GM18505 (cell line): Measurements from ENCODE around the gene BTF3.
"Not testable (repeated sequence)": the region's sequence is repeated elsewhere in the genome, so short reads cannot be mapped to it uniquely, and the experiment has no call there.

Source experiments
- ATAC-seq: cut with Tn5 transposase; IDR thresholded peaks from one replicate; pipeline ENCODE4 v1.9.1; 2021; ENCODE audit not compliant: unreplicated experiment
- POLR2A ChIP-seq: IDR thresholded peaks from 4 replicates; pipeline ENCODE4 v1.6.1; 2011; ENCODE audit warnings: borderline replicate concordance; ENCODE audit not compliant: insufficient read depth, insufficient read length; ENCODE audit errors: extremely low read depth

BTF3 gene

DNA sequence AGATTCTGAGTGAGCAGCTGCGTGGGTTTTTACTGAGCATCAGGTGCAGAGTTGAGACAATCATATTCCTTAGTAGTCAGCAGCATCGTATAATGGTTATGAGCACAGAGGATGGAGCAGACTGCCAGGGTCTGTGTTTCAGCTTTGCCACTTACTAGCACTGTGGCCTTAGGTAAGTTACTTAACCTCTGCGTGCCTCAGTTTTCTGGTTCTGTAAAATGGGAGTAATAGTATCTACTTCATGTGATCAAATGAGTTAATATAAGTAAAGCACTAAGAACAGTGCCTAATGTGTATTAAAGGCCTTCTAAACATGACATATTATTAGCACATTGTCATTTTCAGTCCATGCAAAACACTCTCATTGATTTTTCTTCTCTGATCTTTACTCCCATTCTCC lies 4.8 kb upstream of the BTF3 start:
- ATAC-seq: no peak

DNA sequence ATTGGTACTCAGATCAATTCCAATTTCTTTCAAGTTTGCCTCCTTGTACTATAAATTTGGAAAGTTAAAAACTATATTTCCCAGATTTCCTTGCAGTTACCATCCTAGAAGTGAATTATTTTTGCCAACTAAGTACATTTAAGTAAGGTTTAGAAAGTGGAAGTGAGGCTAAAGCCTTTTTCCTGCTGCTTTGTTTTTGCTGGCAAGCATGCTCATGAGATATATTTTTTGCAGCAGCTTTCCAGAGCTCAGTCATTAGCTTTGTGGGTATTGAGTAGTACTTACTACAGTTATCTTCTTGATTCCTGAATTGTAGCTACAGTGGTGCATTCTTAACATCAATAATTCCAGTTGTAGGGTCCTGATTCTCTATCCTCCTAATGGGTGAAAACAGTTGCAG lies 3.5 kb upstream of the BTF3 start:
- TF ChIP-seq POLR2A: no peak

More for the DNA sequence above, 4.8 kb upstream of the BTF3 start:
- no peak for TF ChIP-seq POLR2A

DNA sequence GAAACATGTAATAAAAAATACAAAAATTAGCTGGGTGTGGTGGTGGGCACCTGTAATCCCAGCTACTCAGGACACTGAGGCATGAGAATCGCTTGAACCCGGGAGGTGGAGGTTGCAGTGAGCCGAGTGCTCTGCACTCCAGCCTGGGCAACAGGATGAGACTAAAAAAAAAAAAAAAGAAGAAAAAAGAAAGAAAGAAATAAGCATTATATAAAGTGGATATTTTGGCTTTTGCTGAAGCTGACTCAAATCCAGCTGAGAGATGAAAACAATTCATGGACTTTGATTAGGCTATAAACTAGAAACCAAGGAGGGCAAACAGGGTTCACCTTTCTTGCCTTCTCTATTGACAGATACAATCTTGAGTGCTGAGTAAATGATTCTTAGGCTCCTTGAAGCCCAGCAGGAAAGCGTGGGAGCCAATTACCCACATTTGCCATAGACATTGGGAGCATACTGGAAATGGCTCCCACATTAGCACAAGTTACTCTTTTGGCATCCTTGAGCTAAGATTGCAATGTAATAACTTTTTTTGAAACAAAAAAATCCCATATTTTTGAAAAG lies 2.4 kb upstream of the BTF3 start:
- no peak for ATAC-seq

More for the DNA sequence above, 3.5 kb upstream of the BTF3 start:
- no peak for ATAC-seq

DNA sequence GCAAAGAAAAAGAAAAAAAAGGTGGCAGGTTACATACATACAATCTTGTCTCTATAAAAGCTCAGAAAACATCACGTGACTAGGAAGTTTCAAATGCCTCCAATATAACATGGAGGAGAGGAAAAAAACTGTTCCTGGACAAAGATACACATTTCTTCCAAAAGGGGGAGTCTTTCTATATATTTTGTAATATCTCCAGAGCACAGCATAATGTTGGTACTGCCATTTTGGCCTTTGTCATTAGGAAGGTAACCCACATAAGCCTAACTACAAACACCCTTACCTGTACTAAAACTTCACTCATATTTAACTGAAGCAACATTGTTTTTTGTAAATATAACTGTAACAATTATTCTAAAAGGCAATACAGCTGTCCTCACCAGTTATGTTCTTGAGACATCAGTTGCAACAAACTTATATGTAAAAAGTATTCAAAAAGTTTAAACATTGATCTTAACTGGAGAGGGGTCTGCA lies 1.2 kb upstream of the BTF3 start:
- no peak for TF ChIP-seq POLR2A
- ATAC-seq: no peak

More for the DNA sequence above, 2.4 kb upstream of the BTF3 start:
- no peak for TF ChIP-seq POLR2A

DNA sequence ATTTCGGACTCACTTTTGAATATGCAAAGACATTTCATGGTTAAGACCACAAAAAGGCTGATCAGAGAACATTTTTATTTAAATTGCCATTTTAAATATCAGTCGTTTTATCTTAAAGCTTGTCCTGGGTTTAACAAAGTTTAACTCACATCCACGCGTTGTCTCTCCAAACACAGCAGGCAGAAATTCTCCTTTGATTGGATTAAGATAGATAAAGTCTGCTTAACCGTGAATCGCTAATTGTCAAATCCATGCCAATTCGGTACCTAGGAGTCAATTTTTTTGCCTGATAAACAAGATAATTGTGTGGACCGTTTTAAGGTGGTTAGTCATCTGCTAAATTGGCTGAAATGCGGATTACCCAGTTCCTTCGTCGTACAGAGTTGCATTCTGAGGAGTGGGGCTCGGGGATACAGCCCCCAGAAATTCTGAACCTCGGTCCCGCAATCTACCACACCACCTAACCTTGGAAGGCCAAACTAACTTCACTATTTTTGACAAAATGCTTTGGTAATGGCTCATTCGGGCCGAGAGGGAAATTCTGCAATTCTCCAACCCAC lies 665 bp upstream of the BTF3 start:
- TF ChIP-seq POLR2A: no peak
- ATAC-seq: no peak

DNA sequence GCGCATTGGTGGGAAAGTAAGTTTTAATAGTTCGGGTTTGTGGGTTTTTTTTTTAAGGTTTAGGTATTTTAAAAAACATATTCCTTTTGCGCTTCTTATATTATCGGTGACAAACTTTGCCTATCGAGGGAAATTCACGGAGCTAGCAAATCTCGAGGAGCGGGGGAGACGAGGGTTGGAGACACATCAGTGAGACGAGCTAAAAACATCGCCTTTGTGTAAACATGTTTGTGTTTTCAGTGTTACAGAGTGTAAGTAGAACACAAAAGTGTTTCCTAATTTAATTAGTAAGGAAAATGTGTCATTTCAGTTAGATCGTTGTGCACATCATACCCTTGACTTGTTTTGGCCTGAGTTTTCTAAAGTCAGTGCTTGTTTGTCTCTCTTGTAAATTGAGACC lies 945 bp downstream of the BTF3 start:
- ATAC-seq: no peak
- TF ChIP-seq POLR2A: no peak

DNA sequence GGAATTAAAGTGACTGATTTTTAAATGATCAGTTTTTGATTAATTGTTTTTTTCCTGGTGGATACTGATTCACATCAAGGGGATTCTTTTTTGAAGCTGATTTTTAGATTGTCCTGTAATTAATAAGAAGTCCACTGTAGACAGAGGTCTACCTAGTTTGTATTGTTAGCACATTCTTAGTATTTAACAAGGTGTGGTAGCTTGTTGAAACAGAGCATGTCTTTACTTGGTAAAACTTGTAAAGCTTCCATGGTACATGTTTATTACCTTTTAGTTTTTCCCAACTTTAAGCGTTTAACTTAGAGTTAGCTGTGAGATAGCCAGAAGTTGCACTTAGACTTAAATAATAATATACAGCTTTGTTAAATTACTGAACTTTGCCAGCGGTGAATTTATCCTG lies 1.5 kb downstream of the BTF3 start:
- no peak for ATAC-seq
- TF ChIP-seq POLR2A: no peak

DNA sequence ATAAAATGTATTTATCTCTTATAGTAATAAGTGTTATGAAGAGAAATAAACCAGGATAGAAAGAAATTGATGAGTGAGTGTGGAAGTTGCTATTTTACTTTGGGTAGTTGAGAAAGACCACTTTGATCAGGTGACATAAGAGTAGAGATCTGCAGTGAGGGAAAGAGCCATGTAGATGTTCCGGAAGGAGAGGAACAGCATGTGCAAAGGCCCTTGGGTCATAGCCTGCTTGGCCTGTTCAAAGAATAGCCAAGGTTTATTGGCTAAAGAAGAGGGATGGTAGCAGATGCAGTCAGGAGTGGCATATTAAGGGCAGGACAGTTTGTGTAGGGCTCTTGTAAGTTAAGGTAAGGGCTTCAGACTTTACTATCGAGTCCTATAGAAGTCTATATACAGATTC lies 3.2 kb downstream of the BTF3 start:
- no peak for ATAC-seq
- TF ChIP-seq POLR2A: no peak

DNA sequence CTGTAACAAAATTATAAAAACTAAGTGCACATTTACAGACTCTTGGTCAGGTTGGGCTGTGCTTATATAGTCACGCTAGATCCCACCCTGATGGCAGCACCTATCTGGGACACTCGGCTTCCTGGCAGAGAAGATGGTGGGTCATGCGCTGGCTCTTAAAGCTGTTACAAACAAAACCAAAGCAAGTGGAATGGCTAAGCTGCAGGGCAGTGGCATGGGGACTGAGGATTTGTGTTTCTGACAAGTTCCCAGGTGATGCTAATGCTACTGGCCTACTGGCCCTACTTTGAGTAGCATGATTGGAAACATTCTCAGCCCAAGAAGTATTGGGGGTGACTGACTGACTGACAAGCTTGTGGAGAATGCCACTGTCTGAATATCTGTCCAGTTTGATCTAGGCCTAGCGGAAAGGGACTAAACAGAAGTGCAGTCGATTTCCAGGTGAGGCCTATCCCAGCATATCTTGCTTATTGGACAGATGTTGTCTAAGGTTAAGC lies 8.3 kb downstream of the BTF3 start:
- peak; percentile 26 for TF ChIP-seq POLR2A
- ATAC-seq: no peak

DNA sequence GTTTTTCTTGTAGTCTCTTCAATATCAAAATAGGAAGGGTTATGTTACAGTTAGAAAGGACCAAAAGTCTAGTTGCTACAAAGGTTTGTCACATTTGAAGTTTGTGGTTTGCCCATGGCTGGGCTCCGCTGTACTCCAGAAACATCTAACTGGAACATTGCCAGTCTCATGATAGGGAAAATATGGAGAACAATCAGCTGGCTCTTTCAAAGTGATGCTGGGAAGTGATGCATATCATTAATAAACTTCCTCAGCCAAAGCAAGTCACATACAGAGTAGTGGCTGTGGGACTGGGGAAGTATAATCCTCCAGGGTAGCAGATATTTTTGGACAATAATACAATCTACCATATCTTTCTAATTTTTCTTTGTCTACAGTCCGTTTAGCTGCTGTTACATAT lies 8.8 kb downstream of the BTF3 start:
- TF ChIP-seq POLR2A: no peak

DNA sequence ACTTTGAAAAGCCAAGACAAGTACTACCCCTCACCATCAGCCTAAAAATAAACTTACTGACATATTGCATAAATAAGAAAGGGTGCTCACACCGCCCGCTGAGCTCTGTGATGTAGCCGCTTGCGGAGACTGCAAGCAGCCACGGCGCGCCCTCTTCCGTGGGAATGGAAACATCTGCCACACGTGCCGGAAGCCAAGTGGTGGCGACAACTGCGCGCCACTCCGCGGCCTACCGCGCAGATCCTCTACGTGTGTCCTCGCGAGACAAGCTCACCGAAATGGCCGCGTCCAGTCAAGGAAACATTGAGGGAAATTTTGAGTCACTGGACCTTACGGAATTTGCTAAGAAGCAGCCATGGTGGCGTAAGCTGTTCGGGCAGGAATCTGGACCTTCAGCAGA lies 10.3 kb downstream of the BTF3 start:
- ATAC-seq: not testable (repeated sequence)

More for the DNA sequence above, 8.8 kb downstream of the BTF3 start:
- ATAC-seq: no peak

DNA sequence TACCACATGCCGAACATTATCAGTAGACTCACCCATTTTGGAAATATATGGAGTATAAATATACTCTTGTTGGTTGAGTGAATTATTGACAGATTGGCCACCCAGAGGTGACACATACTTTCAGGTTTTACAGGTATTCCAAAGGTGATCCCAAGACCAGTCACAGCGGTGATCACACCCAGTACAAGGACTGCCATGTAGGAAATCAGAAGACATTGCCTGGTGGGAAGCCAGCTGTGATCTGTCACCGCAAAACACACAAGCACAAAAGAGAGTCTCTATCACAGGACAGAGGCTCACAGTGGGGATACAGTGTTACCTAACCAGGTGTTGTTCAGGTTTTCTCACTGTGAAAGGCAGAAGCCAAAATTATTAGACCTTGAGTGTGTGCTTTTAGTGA lies 15.8 kb downstream of the BTF3 start:
- ATAC-seq: no peak
- TF ChIP-seq POLR2A: no peak

DNA sequence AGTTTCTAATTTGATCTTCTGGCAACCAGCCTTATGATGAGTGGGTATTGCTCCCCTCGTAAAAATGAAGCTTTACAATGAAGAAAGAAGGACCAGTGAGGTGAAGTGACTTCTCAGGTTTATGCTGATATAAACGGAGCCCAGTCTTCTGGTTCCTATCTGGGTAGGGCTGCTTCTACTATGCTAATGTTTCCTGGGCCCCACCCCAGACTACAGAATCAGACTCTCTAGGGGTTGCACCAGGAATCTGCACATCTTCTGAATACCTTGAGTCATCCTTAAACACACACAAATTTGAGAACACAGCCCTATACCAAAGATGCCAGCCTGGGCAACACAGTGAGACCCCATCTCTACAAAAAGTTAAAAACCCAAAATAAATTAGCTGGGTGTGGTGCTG lies 16.2 kb downstream of the BTF3 start:
- ATAC-seq: no peak
- no peak for TF ChIP-seq POLR2A

DNA sequence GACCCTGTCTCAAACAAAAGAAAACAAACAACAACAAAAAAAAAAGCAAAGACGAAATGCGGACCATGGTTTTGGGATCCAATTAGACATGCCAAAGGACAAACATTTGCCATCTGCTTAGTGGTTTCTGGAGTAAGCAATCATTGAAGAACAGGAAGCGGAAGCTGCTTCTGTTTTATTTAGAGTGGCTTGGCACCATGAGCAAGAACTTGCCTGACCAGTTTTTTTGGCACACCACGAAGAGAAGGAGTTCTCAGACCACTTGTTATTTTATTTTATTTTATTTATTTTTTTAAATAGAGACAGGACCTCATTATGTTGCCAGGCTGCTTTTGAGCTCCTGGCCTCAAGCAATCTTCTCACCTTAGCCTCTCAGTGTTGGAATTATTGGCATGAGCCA lies 17.0 kb downstream of the BTF3 start:
- TF ChIP-seq POLR2A: no peak

More for the DNA sequence above, 17.0 kb downstream of the BTF3 start:
- no peak for ATAC-seq
